HG03025 (cell line): Measurements from ENCODE around the gene KRTAP10-7.
"Not testable (repeated sequence)": the region's sequence is repeated elsewhere in the genome, so short reads cannot be mapped to it uniquely, and the experiment has no call there.

ENCODE experiments used
- ATAC-seq: cut with Tn5 transposase; IDR thresholded peaks from one replicate; pipeline ENCODE4 v1.9.1; 2021; ENCODE audit warnings: mild to moderate bottlenecking, moderate library complexity; ENCODE audit not compliant: unreplicated experiment, low FRiP score

The KRTAP10-7 gene

DNA sequence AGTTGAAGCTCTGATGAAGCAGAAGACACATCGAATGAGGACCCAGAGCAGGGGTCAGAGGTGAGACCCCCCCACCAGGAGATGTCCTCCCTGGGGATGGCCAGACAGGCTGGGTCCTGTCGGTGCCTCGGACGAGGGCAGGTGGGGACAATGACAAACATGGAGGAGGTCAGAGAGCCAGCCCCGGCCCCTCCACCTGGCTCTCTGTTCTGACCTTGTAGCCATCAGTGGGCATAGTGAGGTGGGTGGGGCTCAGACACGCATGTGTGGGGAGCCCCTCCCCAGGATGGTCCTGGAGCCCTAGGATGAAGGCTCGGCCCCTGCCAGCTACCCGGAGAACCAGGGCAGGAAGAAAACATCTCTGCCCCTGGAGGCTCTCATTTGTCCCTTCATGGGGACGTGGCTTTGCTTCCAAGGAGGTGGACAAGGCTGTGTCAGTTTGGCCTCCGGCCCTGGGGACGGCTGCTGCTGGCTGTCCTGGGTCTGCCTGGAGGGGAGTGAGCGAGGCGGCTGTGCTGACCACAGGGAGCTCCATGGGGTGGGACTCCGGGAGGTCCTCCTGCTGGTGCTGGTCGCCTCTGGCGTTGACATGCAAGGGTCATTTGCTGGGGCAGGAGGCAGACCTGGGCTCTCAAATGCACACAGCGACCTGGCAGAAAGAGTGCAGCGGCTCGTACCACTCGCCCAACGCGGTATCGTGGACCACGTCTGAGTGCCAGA lies 10.7 kb upstream of the KRTAP10-7 start:
- no peak for ATAC-seq

DNA sequence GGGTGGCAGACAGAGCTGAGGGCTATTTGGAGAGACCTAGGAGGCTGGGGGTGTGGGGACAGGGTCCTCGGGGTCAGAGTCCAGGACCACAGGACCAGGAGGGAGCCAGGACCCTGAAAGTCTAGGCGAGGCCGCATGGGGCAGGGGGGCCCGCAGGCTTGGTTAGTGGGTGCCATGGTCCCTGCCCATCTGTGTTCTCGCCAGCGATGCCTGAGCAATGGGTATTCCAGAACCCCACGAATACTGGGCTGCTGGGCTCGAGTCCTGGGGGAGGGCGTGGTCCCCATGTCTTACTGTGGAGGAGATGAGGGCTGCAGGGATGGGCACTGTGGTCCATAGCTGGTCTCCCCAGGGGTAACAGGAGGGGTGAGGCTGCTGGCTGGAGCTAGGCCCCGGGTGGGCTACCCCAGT lies 10.1 kb upstream of the KRTAP10-7 start:
- ATAC-seq, result no peak

DNA sequence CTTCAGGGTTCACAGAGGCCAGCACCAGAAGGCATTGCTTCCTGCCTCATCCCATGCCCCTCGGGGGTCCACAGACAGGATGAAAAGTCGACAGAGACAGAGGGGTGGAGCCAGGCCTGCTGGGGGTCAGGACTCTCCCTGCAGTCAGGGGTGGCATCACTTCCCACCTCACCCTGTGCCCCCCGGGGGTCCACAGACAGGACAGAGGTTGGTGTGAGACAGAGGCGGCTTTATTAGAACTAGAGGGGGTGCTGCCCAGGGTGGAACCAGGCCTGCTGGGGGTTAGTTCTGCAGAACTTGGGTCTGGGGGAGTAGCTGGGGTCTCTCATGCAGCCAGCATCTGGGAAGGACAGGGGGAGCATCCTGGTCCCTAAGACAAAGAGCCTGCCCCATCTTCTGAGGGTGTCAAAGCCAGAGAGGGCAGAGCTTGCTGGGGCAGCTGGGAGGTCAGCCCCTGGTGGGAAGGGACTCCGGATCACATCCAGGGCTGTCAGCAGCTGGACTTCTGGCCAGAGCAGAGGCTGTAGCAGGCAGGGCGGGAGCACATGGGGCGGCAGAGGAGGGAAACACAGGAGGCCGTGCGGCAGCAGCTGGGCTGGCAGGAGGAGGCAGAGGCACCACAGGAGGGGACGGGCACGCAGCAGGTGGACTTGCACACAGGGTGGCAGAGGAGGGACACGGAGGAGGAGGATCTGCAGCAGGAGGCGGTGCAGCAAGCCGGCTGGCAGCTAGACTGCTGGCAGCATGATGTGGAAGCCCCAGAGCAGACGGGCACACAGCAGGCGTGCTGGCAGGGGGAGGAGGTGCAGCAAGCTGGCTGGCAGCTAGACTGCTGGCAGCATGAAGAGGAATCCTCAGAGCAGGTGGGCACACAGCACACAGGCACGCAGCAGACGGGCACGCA lies 9.2 kb upstream of the KRTAP10-7 start:
- ATAC-seq, result not testable (repeated sequence)

DNA sequence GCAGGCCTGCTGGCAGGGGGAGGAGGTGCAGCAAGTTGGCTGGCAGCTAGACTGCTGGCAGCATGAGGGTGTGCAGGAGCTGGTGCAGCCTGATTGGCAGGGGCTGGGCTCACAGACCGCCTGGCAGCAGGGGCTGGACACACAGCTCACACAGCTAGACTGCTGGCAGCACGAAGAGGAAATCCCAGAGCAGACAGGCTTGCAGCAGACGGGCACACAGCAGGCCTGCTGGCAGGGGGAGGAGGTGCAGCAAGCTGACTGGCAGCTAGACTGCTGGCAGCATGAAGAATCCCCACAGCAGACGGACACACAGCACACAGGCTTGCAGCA lies 8.6 kb upstream of the KRTAP10-7 start:
- not testable (repeated sequence) for ATAC-seq

DNA sequence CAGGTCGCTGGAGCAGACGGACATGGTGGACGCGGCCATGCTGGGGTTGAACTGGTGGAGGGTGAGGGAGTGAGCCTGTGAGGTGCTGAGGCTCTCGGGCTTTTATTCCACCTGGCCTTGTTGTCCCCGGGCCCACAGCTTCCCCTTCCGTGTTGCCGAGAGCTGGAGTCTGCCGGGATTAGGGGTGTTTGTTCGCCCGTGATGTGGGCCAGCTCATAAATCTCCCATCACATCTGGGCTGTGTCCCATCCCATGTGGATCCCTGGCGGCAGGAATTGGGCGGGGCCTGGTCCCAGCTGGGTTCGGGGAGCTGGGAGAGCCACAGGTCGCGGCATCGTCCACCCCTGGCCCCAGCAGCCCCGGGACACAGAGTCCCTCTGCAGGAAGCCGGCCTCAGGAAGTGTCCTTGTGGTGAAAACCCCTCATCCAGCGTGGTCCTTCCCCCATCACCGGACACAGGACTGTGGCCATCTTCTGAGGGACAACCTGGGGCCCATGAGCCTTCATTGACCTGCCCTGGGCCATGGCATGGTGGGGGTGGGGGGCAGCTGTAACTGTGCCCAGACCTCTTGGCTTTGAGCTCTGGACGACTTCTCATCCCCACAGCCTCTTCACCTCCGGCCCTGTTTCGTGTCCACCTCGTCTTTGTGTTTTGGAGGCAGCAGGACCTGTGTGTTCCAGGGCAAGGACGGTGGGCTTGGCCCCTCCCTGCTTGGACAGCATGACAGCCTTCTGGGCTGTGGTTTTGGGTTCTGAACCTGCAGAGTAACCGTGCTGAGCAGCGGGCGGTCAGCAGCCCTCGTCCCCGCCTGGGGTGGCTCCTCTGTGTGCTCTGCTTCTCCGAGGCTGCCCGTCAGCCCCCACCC lies 7.7 kb upstream of the KRTAP10-7 start, which contains the start of gene KRTAP10-6:
KRTAP10-6 (minus strand) TSS at position 60 of the 866 bp plus-strand sequence; CDS start at position 39, 21 bp downstream.
- no peak for ATAC-seq

DNA sequence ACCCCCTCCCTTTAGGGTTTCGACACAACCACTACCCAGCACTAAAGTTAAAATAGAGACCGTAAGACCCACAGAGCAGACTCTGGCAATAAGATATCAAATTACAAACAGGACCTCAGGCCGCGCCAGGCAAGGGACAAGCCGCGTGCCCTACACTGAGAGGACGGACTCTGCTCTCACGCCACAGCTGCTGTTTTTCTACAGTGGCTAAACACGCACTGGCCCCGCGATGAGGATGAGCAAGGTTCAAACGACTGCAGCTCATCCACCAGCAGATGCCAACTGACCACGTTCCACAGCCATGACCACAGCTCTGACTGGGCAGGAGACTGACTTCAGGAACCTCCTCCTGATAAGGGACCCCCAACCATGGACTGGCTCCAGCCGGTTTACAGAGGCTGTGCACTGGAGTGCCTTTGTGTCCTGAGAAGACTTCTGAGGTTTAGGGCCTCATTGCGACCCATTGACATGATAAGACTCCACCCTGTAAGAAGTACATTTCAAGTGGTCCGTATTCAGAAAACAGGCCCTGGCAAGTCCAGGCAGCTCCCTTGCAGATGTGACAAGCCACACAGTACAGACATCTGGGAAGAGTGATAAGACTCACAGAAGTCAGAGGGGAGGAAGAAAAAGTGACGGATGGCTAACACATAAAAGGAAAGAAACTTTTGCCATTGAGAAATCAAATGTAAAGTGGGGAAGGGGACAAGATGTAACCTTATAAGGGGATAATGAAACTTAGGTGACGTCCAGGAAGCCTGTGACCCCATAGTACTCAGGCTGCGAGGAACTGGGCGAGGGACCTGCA lies 6.6 kb upstream of the KRTAP10-7 start:
- ATAC-seq, result no peak

DNA sequence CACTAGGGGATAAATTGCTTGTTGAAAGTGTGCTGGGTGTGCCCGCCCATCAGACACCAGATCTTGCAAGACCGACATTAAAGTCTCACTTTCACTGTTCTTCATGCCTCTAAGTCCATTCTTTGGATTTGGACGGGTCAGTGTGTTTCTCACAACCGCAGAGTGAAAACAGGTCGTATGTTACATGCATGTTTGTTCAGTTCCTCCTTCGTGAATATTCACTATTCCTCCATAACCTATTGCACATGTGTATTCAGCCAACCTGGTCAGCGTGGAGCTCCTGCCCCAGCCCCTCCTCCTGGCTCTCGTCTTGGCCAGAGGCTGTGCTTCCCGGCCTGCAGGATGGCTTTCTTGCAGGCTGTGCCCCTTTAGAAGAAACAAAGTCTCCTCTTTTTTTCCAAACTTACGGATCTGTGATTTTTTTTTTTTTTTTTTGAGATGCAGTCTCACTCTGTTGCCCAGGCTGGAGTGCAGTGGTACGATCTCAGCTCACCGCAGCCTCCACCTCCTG lies 5.9 kb upstream of the KRTAP10-7 start:
- ATAC-seq, result no peak

DNA sequence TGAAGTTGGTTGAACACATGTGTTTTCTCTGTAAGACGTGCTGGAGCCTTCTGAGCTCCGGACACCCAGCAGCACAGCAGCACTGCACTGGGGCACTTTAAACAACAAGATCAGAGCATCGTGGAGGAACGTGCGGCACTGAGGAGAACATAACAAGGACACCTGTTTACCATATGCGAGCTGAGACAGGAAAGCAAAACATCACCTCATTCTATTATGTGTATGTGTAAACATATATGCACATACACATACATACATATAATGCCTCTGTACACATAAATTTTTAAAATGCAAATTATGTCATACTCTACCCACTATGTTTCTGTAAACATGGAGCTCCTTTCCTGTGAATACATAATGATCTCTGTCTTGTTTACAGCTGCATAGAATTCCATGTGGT lies 4.9 kb upstream of the KRTAP10-7 start:
- no peak for ATAC-seq

DNA sequence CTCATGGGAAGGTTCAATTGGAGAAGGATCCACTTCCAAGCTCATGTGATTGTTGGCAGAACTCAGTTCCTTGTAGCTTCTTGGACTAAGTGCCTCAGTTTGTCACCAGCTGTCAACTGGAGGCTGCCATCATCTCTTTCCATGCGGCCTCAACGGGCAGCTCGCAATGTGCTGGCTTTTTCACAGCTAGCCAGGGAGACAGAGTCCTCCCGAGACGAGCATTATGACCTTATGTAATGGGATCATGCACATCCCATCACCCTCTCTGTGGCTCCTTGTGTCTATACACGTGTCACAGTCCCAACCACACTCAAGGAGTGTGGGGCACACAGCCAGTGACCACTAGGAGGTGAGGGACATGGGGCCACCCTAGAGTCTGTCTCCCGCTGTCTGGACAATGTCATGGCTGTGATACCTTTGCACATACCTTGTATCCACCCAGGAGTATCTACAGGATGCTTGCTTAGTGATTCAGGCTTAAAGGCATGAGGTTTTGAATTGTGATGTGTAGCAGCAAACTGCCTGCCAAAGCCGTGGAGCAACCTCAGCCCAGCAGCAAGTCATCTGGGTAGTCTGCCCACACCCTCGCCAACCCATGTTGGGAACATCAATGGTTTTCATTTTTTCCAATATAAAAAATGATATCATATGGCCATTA lies 4.2 kb upstream of the KRTAP10-7 start:
- ATAC-seq, result no peak

DNA sequence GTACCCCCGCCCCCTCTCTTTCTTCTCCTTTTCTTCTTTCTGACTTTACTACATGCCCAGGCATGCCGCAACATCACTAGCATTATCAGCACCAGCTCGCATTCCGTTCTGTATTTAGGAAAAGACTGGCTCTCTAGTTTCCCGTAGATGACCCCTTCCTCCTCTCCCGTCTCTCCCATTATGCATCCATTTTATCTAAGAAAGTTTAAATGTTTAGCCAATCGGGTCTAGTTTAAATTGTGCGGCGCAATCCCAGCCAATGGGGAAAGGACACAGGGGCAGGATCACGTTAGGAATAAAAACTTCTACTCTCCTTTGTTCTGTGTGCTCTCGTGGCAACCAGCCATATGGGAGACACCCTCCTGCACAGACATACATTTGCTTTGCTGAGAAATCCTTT lies 2.3 kb upstream of the KRTAP10-7 start:
- no peak for ATAC-seq

DNA sequence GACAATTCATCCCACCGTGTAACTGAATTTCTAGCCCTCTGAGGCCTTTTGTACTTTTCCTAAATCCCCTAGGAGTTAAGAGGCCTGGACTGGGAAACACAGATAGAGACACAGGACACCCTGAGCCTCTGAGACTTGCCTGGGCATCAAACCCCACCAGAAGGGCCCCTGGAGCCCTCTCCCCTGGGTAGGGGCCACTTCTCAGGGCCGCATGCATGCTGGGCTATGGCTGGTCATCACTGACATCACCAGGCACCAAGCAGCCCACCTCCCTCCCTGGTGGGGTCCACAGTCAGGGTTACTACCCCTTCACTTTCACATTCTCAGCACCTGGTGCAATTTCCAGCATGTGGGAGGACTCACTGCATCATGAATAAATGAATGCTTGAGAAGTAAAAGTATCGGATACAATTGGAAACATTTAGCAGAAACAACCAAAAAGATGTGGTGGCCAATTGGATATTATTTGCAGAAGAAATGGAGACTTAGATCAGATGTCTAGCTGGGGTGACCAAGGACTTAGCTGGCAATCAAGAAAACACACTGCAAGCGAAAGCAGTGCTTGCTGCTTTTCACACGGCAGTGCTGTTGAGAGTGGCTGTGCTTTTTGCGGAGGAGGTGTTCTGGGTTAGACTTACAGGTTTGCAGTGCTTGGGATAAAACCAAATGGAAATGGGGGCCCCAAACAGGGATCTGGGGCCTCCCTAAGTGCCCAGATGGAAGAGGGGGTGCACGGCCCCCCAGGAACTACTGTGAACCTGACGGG lies 950 bp upstream of the KRTAP10-7 start:
- no peak for ATAC-seq

DNA sequence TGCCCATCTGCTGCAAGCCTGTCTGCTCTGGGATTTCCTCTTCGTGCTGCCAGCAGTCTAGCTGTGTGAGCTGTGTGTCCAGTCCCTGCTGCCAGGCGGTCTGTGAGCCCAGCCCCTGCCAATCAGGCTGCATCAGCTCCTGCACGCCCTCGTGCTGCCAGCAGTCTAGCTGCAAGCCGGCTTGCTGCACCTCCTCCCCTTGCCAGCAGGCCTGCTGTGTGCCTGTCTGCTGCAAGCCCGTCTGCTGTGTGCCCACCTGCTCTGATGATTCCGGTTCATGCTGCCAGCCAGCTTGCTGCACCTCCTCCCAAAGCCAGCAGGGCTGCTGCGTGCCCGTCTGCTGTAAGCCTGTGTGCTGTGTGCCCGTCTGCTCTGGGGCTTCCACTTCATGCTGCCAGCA lies 694 bp downstream of the KRTAP10-7 start:
- not testable (repeated sequence) for ATAC-seq

DNA sequence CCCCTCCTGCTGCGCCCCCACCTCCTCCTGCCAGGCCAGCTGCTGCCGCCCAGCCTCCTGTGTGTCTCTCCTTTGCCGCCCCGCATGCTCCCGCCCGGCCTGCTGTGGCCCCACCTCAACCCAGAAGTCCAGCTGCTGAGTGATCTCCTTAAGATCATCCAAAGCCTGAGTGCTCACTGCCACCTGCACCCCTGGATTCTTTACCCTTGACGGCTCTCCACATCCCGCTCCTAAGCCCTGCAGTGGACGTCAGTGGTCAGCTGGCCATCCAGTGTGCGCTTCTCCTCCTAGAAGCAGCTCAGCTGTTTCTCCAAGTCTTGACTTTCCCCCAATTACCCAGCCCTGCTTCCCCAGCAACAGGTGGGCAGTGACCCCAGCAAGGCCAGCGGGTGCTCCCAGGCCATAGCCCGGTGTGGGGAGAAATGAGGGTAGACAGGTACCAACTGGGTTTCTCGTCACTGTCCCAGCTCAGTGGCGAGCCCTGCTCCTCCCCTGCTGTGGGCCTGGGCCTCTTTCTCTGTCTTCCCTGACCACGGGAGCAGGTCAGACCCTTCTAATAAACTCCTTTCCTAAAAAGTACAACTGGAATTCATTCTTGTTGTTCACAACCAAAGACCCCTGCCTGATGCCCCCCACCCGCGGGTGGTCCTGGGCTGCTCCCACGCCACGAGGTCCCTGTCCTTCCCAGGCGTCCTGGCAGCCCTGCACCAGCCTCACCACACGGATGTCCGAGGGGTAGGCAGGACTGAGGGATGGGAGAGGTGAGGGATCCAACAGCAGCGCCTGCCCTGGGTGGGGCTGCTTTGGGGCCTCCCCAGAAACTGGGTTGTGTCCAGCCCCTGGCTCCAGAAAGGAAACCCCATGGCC lies 1.4 kb downstream of the KRTAP10-7 start:
- no peak for ATAC-seq

DNA sequence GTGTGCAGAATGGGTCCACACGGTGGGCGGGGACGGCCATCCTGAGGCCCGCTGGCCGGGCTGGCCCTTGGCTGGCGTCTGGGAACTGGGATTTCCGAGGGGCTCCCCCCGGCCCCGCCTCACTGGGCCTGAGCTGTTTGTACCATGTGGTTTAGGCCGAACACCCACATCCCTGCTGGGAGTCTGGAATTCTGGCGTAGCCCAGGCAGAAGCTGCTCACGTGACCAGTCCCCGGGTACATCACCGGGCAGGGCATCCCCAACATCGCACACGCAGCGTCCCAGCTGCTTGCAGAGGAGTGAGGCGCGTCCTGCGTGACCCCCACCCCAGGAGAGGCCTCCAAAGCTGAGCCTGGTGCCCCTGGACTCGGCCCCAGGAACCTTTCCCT lies 2.1 kb downstream of the KRTAP10-7 start:
- no peak for ATAC-seq

DNA sequence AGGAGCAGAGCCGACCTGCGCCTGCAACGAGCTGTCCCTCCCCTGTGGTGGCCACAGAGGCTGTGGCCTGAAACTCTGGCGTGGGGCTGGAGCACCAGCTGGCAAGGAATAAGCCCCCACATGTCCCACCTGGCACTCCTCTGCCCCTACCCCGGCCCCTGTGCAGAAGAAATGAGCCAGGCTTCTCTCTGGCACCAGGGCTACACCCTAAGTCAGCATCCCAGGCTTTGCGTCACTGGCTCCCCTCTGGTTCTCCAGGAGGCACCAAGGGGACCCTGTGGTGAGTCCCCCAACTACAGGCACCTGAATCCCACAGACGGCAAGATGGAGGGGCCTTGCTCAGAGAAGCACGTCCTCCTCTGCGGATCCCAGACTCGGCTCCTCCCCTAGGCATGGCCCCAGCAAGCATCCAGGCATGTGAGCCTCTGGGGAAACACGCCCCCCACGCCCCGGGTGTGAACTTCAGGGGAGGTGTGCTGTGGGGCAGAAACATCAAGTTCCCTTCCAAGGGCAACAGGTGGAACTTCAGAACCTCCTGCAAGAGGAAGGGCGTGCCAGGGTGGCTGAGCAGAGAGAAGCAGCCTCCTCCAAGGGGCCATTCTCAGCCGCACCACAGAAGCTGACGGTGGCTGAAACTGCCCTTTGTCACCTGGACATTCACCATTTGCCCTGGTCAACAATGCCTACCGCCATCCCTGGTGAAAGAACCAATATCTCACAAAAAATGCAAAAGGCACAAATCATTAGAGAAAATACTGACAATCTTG lies 2.9 kb downstream of the KRTAP10-7 start:
- no peak for ATAC-seq

DNA sequence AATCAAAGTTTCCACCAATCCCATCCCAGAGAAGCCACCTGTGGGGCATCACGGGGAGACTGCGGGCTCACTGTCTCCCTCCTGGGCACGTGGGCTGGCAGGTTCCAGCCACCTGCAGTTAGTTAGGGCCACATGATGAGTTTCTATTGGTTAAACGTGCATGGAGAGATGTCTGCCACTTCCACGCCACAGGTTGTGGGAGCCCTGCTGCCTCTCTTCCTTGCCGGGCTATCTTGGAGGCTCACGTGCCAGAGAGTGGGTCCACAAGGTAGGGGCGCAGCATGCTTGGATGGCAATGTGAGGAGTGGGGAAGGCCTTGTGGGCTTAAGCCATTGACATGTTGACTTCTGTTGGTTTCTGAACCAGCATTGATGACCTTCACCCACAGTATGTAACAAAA lies 3.5 kb downstream of the KRTAP10-7 start:
- ATAC-seq, result no peak

DNA sequence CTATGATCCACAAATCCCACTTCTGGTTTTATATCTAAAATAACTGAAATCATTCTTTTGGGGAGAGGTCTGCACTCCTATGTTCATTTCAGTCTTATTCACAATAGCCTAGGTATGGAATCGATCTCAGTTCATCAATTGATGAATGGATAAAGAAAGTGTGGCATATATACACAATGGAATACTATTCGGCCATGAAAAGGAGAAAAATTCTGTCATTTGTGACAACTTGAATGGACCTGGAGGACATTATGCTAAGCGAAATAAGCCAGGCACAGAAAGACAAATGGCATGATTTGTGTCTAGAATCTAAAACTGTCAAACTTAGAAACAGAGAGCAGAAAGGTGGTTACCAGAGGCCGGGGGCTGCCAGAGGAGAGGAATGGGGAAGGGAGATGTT lies 6.1 kb downstream of the KRTAP10-7 start:
- no peak for ATAC-seq
